Activated CD8-positive, alpha-beta memory T cell treated with anti-CD3 and anti-CD28 coated beads, Interleukin-2, amount 50 U/mL, for 1 hour (primary cell): Measurements from ENCODE around the gene DDIT4.
"Not testable (repeated sequence)": the region's sequence is repeated elsewhere in the genome, so short reads cannot be mapped to it uniquely, and the experiment has no call there.

Source experiments
- DNase-seq: peaks from one replicate; pipeline ENCODE4 v3.0.0-alpha.2; 2020; ENCODE audit errors: extremely low read depth

Gene DDIT4

GRCh38 chr10:72296829-72297280, 23.1 kb downstream of the DDIT4 start:
- DNase-seq = not testable (repeated sequence)

GRCh38 chr10:72297281-72297804, 23.6 kb downstream of the DDIT4 start:
- peak; percentile 91 for DNase-seq

GRCh38 chr10:72297805-72298591, 24.3 kb downstream of the DDIT4 start:
- DNase-seq = peak; percentile 83

- DNase-seq = no peak
Measured at GRCh38 chr10:72298592-72299519, 25.1 kb downstream of the DDIT4 start.

- no peak for DNase-seq
Measured at GRCh38 chr10:72303424-72304128, 29.9 kb downstream of the DDIT4 start.

GRCh38 chr10:72306215-72306760, 32.6 kb downstream of the DDIT4 start:
- DNase-seq = no peak

GRCh38 chr10:72307711-72308110, 34.0 kb downstream of the DDIT4 start:
- not testable (repeated sequence) for DNase-seq

GRCh38 chr10:72308320-72308987, 34.7 kb downstream of the DDIT4 start:
- DNase-seq = no peak

- DNase-seq = no peak
Measured at GRCh38 chr10:72309290-72310240, 35.8 kb downstream of the DDIT4 start.

GRCh38 chr10:72310241-72310633, 36.5 kb downstream of the DDIT4 start:
- DNase-seq = no peak

- no peak for DNase-seq
Measured at GRCh38 chr10:72310636-72311035, 36.9 kb downstream of the DDIT4 start.

GRCh38 chr10:72311667-72312066, 37.9 kb downstream of the DDIT4 start:
- DNase-seq = no peak

GRCh38 chr10:72312865-72313391, 39.2 kb downstream of the DDIT4 start:
- DNase-seq = no peak

- DNase-seq = no peak
Measured at GRCh38 chr10:72314263-72314662, 40.5 kb downstream of the DDIT4 start.

- DNase-seq = no peak
Measured at GRCh38 chr10:72315054-72315453, 41.3 kb downstream of the DDIT4 start.

GRCh38 chr10:72315611-72316385, 42.1 kb downstream of the DDIT4 start:
- DNase-seq = no peak

GRCh38 chr10:72316386-72316700, 42.6 kb downstream of the DDIT4 start:
- DNase-seq = no peak

GRCh38 chr10:72316748-72317435, 43.2 kb downstream of the DDIT4 start:
- DNase-seq = no peak
